Coronary artery (tissue), 2 donors: Measurements from ENCODE around the gene GRIN2A.

Experiments used
- DNase-seq: peaks from one replicate; pipeline ENCODE4 v3.0.0-alpha.2; 2017; ENCODE audit warnings: low spot score
- H3K27ac ChIP-seq, 2 donors: fragments of 200-600 bp; sonication (generic); one replicate each; pipeline ENCODE4 v1.5.1; 2016 to 2019
- H3K4me3 ChIP-seq: fragments of 200-600 bp; sonication (generic); 2 replicates; pipeline ENCODE4 v1.5.1; 2016; ENCODE audit warnings: mild to moderate bottlenecking, moderate library complexity
- TF ChIP-seq, protein P1 (sequence below): fragments of 200-600 bp; sonication (generic); IDR thresholded peaks from one replicate; pipeline ENCODE4 v1.5.1; 2019; ENCODE audit warnings: antibody characterized with exemption

GRIN2A gene

DNA sequence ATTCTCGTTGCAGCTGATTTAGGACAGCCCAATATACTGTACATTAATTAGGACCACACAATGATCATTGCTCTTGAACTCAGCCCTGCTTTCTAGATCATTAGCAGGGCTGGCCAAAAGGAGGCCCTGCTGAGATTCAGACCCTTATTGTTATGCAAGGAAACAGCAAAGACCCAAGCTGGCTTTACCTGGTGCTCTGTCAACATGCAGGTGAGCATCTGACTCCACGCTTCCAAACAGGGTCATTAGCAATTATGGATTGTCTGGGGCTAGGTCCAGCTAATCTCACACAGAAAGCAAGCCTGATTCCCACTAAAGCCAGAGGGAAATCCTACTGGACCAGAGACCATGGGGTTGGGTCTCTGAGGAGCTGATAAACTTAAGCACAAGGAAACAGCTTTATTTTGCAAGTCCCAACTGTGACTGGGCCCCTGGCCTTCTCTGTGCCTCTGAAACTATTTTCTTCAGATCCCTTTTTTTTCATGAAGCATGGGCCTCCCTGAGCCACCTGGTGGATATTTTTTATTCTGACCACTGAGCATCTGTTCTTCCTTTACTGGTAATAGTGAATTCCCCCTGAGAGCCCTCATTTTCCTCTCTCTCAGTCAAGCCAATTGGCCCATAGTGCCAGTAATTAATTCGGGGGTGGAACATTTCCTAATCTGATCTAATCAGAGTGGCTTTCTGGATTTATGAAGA, 236.1 kb downstream of the GRIN2A start:
- DNase-seq: no peak
- no peak overlapping the region for H3K4me3 ChIP-seq
- no peak overlapping the region for H3K27ac ChIP-seq
- TF ChIP-seq, protein P1, sequence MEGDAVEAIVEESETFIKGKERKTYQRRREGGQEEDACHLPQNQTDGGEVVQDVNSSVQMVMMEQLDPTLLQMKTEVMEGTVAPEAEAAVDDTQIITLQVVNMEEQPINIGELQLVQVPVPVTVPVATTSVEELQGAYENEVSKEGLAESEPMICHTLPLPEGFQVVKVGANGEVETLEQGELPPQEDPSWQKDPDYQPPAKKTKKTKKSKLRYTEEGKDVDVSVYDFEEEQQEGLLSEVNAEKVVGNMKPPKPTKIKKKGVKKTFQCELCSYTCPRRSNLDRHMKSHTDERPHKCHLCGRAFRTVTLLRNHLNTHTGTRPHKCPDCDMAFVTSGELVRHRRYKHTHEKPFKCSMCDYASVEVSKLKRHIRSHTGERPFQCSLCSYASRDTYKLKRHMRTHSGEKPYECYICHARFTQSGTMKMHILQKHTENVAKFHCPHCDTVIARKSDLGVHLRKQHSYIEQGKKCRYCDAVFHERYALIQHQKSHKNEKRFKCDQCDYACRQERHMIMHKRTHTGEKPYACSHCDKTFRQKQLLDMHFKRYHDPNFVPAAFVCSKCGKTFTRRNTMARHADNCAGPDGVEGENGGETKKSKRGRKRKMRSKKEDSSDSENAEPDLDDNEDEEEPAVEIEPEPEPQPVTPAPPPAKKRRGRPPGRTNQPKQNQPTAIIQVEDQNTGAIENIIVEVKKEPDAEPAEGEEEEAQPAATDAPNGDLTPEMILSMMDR: no peak

DNA sequence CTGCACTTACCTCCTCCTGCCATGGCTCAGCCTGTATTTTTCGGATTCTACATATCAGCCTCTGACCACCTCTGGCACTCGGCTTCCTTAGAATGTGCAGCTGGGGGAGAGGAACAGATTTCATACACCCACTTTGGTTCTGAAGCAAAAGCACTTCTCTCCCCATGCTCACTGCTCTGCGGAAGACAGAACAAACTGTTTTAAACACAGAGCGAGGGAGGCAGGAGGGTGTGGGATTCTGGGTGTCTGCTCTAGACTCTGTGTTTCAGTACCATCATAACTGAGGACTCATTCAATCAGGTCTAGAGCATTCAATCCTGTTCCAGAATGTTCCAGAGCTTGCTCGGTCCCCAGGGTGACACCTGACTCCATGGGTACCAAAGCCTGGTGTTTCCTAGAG, 239.1 kb downstream of the GRIN2A start:
- Histone ChIP-seq H3K4me3 (no peak overlapping the region), H3K27ac (no peak overlapping the region)
- DNase-seq: no peak
- TF ChIP-seq, protein P1: no peak

DNA sequence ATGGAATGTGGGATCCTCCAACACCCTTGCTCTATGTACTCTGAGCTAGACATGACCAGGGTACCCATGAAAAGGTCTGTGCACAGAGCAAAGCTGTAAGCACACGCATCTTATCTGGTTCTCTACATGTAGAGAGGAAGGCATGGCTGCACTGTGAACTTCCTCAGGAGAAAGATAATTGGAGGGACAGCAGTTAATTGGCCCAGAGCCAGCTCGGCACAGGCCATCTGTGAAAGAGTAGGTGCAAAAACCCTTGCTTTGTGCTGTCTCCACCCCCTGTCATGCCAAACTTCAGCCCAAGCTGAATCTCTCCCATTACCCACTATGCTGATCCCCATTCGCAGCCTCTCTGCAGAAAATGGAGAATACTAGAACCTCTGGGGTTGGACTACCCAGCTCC, 241.0 kb downstream of the GRIN2A start:
- DNase-seq: no peak
- TF ChIP-seq, protein P1: no peak
- no peak overlapping the region for H3K27ac ChIP-seq
- no peak overlapping the region for H3K4me3 ChIP-seq

DNA sequence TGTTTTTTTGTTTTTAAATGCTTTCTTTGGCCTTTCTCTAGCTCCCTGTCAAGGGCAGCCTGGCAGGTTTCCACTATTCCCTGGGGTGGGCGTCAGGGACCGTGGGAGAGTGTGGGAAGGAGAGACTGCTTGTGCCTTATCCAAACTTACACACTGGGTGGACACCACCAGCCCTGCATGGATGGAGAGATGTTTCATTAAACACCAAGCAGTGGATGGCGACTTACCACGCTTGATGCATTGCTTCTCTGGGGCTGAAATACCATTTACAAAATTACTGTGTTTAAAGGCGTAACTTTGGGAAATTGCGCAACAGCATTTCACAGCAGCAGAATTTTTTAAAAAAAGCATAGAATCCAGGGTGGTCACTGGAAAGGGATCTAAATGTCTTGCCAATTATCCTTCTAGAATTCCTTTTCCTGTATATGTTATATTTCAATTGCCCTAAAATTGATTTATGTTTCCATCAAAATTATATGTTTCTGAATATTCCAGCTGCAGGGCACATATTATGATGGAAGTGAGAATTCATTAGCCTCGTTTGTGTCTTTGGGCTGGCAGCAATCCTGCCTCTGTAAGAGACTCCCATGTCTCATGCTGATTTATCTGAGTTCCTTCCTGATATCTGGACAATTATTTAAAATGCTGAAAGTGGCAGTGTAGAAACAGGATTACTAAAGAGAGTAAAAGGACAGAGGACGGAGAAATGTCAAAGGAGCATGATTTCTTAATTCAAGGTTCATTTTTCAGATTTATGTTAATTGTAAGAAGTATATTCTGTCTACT, 247.3 kb downstream of the GRIN2A start:
- Histone ChIP-seq H3K4me3 (no peak overlapping the region), H3K27ac (no peak overlapping the region)
- no peak for DNase-seq
- TF ChIP-seq, protein P1: no peak

DNA sequence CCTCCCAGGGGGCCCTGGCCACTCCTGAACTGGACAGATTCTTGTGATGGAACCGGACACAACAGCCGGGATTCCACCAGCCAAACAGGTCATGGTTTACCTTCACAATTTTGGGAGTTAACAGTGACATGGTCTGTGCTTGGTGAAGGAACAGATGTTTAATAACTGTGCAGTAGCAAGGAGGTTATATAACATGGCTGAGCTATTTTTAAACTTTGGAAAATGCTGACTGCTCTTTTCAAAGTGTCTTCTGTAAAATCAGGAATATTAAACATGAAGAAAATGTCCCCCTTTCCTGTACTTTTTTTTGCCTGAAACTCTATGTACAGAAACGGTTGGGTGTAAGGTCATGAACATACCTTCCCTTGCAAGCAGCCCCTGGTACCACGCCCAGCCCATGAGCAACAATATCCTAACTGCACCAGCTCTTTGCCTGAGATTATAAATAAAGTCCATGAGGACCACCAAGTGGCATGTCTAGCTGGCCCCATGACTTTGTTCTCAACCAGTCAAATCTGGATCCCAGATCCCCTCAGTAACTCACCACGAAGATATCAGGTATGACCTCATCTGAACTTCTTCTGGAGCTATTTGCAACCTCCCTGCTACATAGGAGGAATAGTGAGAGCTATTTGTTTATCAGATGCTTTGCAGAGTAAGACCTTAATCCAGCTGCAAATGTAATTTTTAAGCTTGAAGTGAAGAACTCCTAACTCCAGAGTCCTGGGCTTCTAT, 249.1 kb downstream of the GRIN2A start:
- TF ChIP-seq, protein P1: no peak
- Histone ChIP-seq H3K27ac (no peak overlapping the region), H3K4me3 (no peak overlapping the region)
- no peak for DNase-seq

DNA sequence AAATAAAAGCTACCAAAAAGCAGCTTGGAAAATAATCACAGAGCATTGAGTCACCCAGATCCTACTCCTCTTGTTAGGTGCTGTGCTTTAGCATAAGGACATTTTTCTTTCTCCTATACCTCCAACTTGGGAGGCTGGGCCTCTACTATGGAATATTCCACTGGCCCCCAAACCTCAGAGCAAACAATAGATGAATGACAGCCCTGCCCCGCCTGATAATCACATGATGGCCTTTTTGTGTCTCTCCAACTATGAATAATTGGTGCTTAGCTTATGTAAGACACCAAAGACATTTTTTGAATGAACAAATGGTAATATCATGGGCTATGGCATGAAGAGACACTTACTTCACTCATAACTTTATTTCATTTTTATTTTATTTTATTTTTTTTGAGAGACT, 250.2 kb downstream of the GRIN2A start:
- TF ChIP-seq, protein P1: no peak
- Histone ChIP-seq H3K27ac (no peak overlapping the region), H3K4me3 (no peak overlapping the region)
- DNase-seq: no peak
